ENCODE measurements around the gene LRRC46. TPM values are rescaled to one million over a fixed set of nuclear protein-coding genes. Genes with fewer than 3 reads are reported as not detected.

LRRC46 gene
- total RNA-seq, 1 donor from 2014 or later, result 0.35 TPM

DNA sequence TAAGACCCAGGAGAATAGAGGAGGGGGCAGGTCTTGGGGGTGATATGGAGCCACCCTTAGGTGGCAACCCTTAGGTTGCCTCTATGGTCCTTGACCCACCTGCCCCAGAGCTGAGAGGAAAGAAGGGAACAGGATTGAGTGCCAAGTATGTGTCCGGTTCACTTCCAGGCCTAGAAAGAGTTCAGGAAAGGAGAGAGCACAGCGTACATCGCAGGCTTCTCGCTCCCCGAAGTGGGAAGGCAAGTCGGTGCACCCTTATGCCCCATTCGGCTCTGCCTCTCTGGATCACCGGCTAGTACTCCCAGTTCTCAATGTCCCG lies 18.9 kb downstream of the LRRC46 start:
- no peak for DNase-seq (ENCODE audit: low spot score)
- Mint-ChIP-seq H3K9me3 (ENCODE audit: low read depth) (no peaks in the 10 kb centered on the region), H3K4me3 (ENCODE audit: unreplicated experiment) (no peak overlapping the region), H3K27ac (ENCODE audit: unreplicated experiment) (no peak overlapping the region), H3K4me1 (ENCODE audit: low read depth) (peaks cover 21% of the 10 kb centered on the region), H3K36me3 (ENCODE audit: low read depth) (no peaks in the 10 kb centered on the region), H3K27me3 (ENCODE audit: low read depth) (peaks cover 62% of the 10 kb centered on the region)
- TF ChIP-seq, protein P1, sequence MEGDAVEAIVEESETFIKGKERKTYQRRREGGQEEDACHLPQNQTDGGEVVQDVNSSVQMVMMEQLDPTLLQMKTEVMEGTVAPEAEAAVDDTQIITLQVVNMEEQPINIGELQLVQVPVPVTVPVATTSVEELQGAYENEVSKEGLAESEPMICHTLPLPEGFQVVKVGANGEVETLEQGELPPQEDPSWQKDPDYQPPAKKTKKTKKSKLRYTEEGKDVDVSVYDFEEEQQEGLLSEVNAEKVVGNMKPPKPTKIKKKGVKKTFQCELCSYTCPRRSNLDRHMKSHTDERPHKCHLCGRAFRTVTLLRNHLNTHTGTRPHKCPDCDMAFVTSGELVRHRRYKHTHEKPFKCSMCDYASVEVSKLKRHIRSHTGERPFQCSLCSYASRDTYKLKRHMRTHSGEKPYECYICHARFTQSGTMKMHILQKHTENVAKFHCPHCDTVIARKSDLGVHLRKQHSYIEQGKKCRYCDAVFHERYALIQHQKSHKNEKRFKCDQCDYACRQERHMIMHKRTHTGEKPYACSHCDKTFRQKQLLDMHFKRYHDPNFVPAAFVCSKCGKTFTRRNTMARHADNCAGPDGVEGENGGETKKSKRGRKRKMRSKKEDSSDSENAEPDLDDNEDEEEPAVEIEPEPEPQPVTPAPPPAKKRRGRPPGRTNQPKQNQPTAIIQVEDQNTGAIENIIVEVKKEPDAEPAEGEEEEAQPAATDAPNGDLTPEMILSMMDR (IDR thresholded peaks at IDR 0.05), result no peak

DNA sequence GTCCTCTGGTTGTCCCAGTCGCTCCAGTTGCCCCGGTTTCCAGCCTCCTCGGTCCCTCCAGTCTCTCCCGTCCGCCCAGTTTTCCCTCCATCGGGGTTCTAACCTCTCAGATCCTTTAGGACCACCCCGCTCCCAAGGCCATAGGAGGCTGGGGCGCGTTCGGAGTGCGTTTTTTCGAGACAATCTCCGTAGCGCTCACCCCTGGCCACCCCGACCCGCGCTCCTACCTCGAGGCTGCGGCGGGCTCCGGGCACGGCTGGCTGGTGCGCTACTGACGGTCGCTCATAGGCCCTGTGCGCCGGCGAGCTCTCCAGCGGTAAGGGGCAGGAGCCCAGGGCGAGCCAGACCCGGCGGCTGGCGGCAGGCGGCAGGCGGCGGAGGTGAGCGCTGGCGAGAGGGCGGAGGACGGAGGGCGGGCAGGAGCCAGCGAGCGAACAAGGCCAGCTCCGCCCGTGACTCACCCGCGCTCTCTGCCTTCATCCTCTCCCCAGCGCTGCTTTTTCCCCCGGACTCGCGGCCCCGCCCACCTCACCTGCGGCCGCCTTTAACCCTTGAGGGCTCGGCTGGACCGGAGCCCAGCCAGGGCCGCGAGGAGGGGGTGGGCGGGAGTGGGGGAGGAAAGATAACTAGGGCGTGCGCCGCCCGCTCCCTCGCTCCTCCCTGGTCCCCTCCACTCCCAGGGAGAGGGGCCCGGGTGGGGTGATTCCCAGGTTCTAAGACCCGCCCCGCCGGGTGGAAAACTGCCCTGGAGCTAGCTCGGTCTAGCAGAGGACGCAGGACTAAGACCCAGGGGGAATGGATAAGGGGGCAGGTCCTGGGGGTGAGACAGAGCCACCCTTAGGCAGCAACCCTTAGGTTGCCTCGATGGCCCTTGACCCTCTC lies 19.5 kb downstream of the LRRC46 start, which contains the start of gene SP6:
Gene SP6, minus strand, starts transcription at position 472 of the 882 bp plus-strand sequence. CDS start 2,734 bp downstream, outside the sequence.
- Mint-ChIP-seq H3K4me1 (ENCODE audit: low read depth) (peaks cover 21% of the 10 kb centered on the region), H3K9me3 (ENCODE audit: low read depth) (no peaks in the 10 kb centered on the region), H3K27ac (ENCODE audit: unreplicated experiment) (peak within 1 kb of the TSS; percentile 57), H3K4me3 (ENCODE audit: unreplicated experiment) (peak within 1 kb of the TSS; percentile 16), H3K36me3 (ENCODE audit: low read depth) (no peaks in the 10 kb centered on the region), H3K27me3 (ENCODE audit: low read depth) (peaks cover 61% of the 10 kb centered on the region)
- peak; percentile 92 for DNase-seq (ENCODE audit: low spot score)
- TF ChIP-seq, protein P1 (IDR thresholded peaks at IDR 0.05), result peak; percentile 63

DNA sequence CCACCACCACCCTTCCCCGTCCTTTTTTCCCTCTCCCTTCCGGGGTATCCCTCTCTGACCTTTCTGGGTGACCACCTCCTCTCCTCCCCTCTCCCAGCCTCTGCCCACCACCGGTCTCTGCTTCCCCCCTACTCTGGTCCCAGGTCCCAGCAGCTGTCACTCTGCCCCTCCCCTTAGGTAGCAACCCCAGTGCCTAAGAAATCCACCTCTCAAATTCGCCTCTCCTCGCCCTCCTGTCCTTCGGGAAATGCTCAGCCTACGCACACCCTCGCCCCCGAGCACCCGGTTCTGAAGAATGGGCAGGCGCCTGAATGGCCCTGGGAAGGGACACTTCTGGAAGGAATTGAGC lies 20.3 kb downstream of the LRRC46 start:
- no peaks in the 10 kb centered on the region for H3K36me3 Mint-ChIP-seq (ENCODE audit: low read depth)
- DNase-seq (ENCODE audit: low spot score), result peak; percentile 49
- no peak overlapping the region for H3K27ac Mint-ChIP-seq (ENCODE audit: unreplicated experiment)
- peaks cover 21% of the 10 kb centered on the region for H3K4me1 Mint-ChIP-seq (ENCODE audit: low read depth)
- TF ChIP-seq, protein P1 (IDR thresholded peaks at IDR 0.05), result no peak
- peaks cover 55% of the 10 kb centered on the region for H3K27me3 Mint-ChIP-seq (ENCODE audit: low read depth)
- H3K4me3 Mint-ChIP-seq (ENCODE audit: unreplicated experiment), result no peak overlapping the region
- no peaks in the 10 kb centered on the region for H3K9me3 Mint-ChIP-seq (ENCODE audit: low read depth)

DNA sequence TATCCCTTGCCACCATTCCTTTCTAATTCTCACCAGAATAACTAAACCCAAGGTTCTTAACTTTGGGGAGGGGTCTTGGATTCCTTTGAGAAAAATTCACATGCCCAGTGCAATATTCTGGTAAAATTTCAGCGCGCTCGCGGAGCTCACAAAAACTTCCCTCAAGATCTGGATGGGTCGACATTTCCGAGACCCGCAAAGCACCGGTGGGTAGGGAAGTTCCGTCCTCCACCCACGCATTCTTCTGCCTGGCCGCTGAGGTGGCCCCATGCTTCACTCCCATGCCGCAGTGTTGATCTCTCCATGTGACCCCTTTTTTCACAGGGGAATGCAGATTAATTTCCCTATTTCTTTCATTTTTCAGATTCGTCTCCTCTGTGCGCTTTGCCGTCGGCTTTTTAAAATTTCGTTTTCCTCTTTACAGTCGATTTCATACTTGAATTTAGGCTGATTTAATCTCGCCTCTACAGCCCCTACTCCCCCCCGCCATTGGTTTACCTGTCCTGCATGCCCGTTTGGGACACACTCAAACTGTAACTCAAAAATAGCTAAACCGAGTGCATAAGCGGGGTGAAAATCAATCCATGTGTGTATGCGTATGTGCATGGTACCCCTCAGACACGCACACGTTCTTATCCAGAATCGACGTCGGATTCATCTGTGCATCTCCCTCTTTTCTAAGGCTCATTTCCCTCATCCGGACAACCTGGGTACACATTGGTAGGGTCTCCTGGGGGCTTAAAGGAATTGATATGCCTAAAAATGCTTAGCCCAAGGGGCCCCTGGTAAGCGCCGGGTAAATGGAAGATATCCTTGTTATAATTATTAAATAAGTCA lies 20.9 kb downstream of the LRRC46 start:
- TF ChIP-seq, protein P1 (IDR thresholded peaks at IDR 0.05), result no peak
- Mint-ChIP-seq H3K36me3 (ENCODE audit: low read depth) (no peaks in the 10 kb centered on the region), H3K27me3 (ENCODE audit: low read depth) (peaks cover 51% of the 10 kb centered on the region), H3K4me1 (ENCODE audit: low read depth) (peaks cover 15% of the 10 kb centered on the region), H3K9me3 (ENCODE audit: low read depth) (no peaks in the 10 kb centered on the region), H3K4me3 (ENCODE audit: unreplicated experiment) (no peak overlapping the region), H3K27ac (ENCODE audit: unreplicated experiment) (no peak overlapping the region)
- DNase-seq (ENCODE audit: low spot score), result peak; percentile 46

DNA sequence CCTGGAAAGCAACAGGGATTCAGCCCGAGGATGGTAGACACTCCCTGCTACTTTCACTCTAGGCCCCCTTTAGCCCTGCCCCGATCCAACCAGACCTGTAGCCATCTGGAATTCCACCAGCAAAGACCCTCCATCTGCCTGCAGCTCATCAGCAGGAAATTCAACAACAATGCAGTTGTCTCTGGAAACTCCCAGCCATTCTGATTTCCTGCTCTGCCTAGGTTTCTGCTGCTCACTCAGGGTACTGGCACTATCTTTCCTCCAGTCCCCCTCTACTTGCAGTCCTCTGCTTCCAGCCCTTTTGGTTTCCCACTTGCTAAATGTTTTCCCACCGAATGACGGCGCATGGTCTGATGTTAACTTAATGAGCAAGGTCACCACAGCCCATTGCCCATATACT lies 22.1 kb downstream of the LRRC46 start:
- Mint-ChIP-seq H3K4me1 (ENCODE audit: low read depth) (peaks cover 14% of the 10 kb centered on the region), H3K4me3 (ENCODE audit: unreplicated experiment) (no peak overlapping the region), H3K36me3 (ENCODE audit: low read depth) (no peaks in the 10 kb centered on the region), H3K27ac (ENCODE audit: unreplicated experiment) (no peak overlapping the region), H3K9me3 (ENCODE audit: low read depth) (no peaks in the 10 kb centered on the region), H3K27me3 (ENCODE audit: low read depth) (peaks cover 51% of the 10 kb centered on the region)
- peak; percentile 20 for DNase-seq (ENCODE audit: low spot score)
- TF ChIP-seq, protein P1 (IDR thresholded peaks at IDR 0.05), result no peak

Data from chondrocyte (in vitro differentiated cells).